Tibial nerve (tissue), 4 donors: ENCODE results near the gene TMEM170A. TPM values are rescaled to one million over a fixed set of nuclear protein-coding genes. Genes with fewer than 3 reads are reported as not detected.
A peak's percentile ranks its signal among the peaks of the same experiment; 100 is the strongest.

Experiments
- DNase-seq, 2 donors: peaks; one replicate each; pipeline ENCODE4 v3.0.0-alpha.2; 2019; ENCODE audit warnings: low spot score in 2 of 2
- H3K27ac ChIP-seq, 4 donors: fragments of 200-600 bp; sonication (generic) in 3 of 4; one replicate each; pipeline ENCODE4 v1.5.1; 2017 to 2019; ENCODE audit warnings: mild to moderate bottlenecking in 1 of 4
- H3K27me3 ChIP-seq, 2 donors: fragments of 200-600 bp; sonication (generic) in 1 of 2; one replicate each; pipeline versions ENCODE4 v1.5.1 to v1.6.0; 2017 to 2019
- H3K36me3 ChIP-seq, 3 donors: fragments of 200-600 bp; sonication (generic); one replicate each; pipeline ENCODE4 v1.5.1; 2018 to 2019
- H3K4me1 ChIP-seq, 4 donors: fragments of 200-600 bp; sonication (generic) in 3 of 4; one replicate each; pipeline ENCODE4 v1.5.1; 2017 to 2019
- H3K4me3 ChIP-seq, 4 donors: fragments of 200-600 bp; sonication (generic) in 3 of 4; one replicate each; pipeline ENCODE4 v1.5.1; 2017 to 2019; ENCODE audit warnings: mild to moderate bottlenecking in 1 of 4, moderate library complexity in 1 of 4
- H3K9me3 ChIP-seq, 4 donors: fragments of 200-600 bp; sonication (generic) in 3 of 4; one replicate each; pipeline ENCODE4 v1.5.1; 2017 to 2019
- CTCF ChIP-seq, 5 experiments: fragments of 200-600 bp in 3 of 5; fragments of 450-650 bp in 2 of 5; sonication (generic) in 3 of 5; IDR thresholded peaks; one replicate each; pipeline ENCODE4 v1.5.1; 2016 to 2019; ENCODE audit warnings: antibody characterized with exemption in 5 of 5, mild to moderate bottlenecking in 3 of 5, moderate library complexity in 2 of 5
- EP300 ChIP-seq, 2 donors: sonication (generic); formaldehyde crosslinking; IDR thresholded peaks; one replicate each; pipeline ENCODE4 v1.6.1; 2017; ENCODE audit warnings: antibody characterized with exemption in 2 of 2, mild to moderate bottlenecking in 1 of 2
- POLR2A ChIP-seq, 2 donors: fragments of 450-650 bp; IDR thresholded peaks; one replicate each; pipeline ENCODE4 v1.6.1; 2017; ENCODE audit warnings: antibody characterized with exemption in 2 of 2, mild to moderate bottlenecking in 2 of 2, moderate library complexity in 2 of 2
- WGBS, 2 donors: methylation state at CpG; one replicate each; pipeline ENCODE4 v1.1.5; 2018; 5-methylcytosine and 5-hydroxymethylcytosine counted together
- total RNA-seq, 4 donors: library from RNA; depleted of rRNA; stranded (reverse); fragments of >200 nt; gene quantifications; one replicate each; pipeline ENCODE4 v1.1.0, GENCODE V29; 2016

TMEM170A gene, protein sequence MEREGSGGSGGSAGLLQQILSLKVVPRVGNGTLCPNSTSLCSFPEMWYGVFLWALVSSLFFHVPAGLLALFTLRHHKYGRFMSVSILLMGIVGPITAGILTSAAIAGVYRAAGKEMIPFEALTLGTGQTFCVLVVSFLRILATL
- total RNA-seq, result 10 to 100 TPM; 14.1 to 36.6 (median 21.8) TPM

GRCh38 chr16:75464122-75464918, at the start of gene TMEM170A:
Gene TMEM170A (minus strand): TSS chr16:75464689. CDS start chr16:75464600, 89 bp downstream.
- peaks cover 0 to 37% (median 7%) of the 10 kb centered on the region in 4 donors for H3K4me1 ChIP-seq
- 0% methylated on average over 41 to 63 of the region's 89 CpGs for WGBS, 2 donors
- no peaks in the 10 kb centered on the region for H3K27me3 ChIP-seq
- no peaks in the 10 kb centered on the region for H3K36me3 ChIP-seq
- no peaks in the 10 kb centered on the region for H3K9me3 ChIP-seq
- H3K27ac ChIP-seq, result peak within 1 kb of the TSS; percentile 92 to 97 (median 94)
- peak within 1 kb of the TSS; percentile 67 to 97 (median 84) for H3K4me3 ChIP-seq
- TF ChIP-seq EP300 (IDR thresholded peaks at IDR 0.05), result peak; percentile 75 to 96
- peak; percentile 85 to 94 for TF ChIP-seq POLR2A (IDR thresholded peaks at IDR 0.05)
- peak in 4 of 5 experiments; percentile 100 for TF ChIP-seq CTCF (IDR thresholded peaks at IDR 0.05)
- peak; percentile 99 for DNase-seq

DNA sequence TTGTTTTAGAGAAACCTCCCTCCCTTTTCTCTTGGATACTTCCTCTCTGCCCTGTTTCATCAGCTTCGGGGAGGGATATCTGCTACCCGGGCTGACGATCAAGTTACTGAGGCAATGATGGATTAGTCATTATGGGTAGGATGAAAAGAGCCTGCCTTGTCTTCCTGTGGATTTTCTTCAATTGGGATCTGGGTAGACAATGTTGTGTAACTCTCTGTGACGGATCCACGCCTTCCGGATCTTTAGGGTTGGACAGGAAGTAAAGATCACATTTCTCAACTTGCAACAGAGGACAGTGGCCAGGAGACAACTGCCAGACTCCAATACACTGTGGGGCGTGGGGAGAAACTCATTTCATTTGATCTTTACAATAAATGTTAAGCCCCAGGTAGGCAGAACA, 42.1 kb upstream of the TMEM170A start:
- 28 to 29% methylated on average over 7 of the region's 7 CpGs for WGBS, 2 donors
- Histone ChIP-seq H3K4me1 (peaks cover 0 to 12% (median 0%) of the 10 kb centered on the region in 4 donors), H3K4me3 (no peak overlapping the region), H3K36me3 (no peaks in the 10 kb centered on the region), H3K27me3 (no peaks in the 10 kb centered on the region), H3K27ac (peak overlapping the region in 1 of 4 donors; percentile 69), H3K9me3 (no peaks in the 10 kb centered on the region)
- peak in 1 of 2 donors; percentile 59 for DNase-seq
- TF ChIP-seq CTCF (IDR thresholded peaks at IDR 0.05) (no peak), EP300 (IDR thresholded peaks at IDR 0.05) (peak in 1 of 2 donors; percentile 69), POLR2A (IDR thresholded peaks at IDR 0.05) (no peak)

- Histone ChIP-seq H3K36me3 (no peaks in the 10 kb centered on the region), H3K27ac (peak overlapping the region in 1 of 4 donors; percentile 69), H3K27me3 (no peaks in the 10 kb centered on the region), H3K9me3 (no peaks in the 10 kb centered on the region), H3K4me1 (peaks cover 0 to 16% (median 0%) of the 10 kb centered on the region in 4 donors), H3K4me3 (no peak overlapping the region)
- no peak for DNase-seq
- 36 to 57% methylated on average over 3 of the region's 3 CpGs for WGBS, 2 donors
- TF ChIP-seq POLR2A (IDR thresholded peaks at IDR 0.05) (no peak), EP300 (IDR thresholded peaks at IDR 0.05) (no peak), CTCF (IDR thresholded peaks at IDR 0.05) (no peak)
Measured at GRCh38 chr16:75506107-75506506, 41.6 kb upstream of the TMEM170A start.

- WGBS, 2 donors, result 80 to 92% methylated on average over 1 of the region's 1 CpG
- no peak overlapping the region for H3K4me3 ChIP-seq
Measured at GRCh38 chr16:75503801-75504200, 39.3 kb upstream of the TMEM170A start.

More at GRCh38 chr16:75503801-75504200, 39.3 kb upstream of the TMEM170A start:
- TF ChIP-seq CTCF (IDR thresholded peaks at IDR 0.05) (no peak), POLR2A (IDR thresholded peaks at IDR 0.05) (no peak), EP300 (IDR thresholded peaks at IDR 0.05) (no peak)
- no peak overlapping the region for H3K27ac ChIP-seq
- no peak for DNase-seq
- H3K4me1 ChIP-seq, result peaks cover 0 to 16% (median 0%) of the 10 kb centered on the region in 4 donors
- no peaks in the 10 kb centered on the region for H3K36me3 ChIP-seq
- H3K9me3 ChIP-seq, result no peaks in the 10 kb centered on the region
- no peaks in the 10 kb centered on the region for H3K27me3 ChIP-seq
